Measurements from ENCODE around the gene KRT71.

KRT71 gene

GRCh38 chr12:52495389-52495788 is 57.6 kb downstream of the KRT71 start:
- DNase-seq (ENCODE audit: low spot score): no peak

- DNase-seq (ENCODE audit: low spot score): no peak
These were observed 58.4 kb downstream of the KRT71 start for GRCh38 chr12:52494518-52494917.

- no peak for DNase-seq (ENCODE audit: low spot score)
These were observed 58.8 kb downstream of the KRT71 start for GRCh38 chr12:52494100-52494499.

Measured in CD4-positive, alpha-beta T cell treated with Interleukin-15 for 4 hours (primary cell).